ENCODE measurements around the gene OR6Q1. TPM values are rescaled to one million over a fixed set of nuclear protein-coding genes. Genes with fewer than 3 reads are reported as not detected.

OR6Q1 gene
- total RNA-seq, 1 donor from 2014 or later = not detected

- DNase-seq (ENCODE audit: low read depth in 2 of 2) = peak in 1 of 2 donors; percentile 22
These were observed 27.7 kb downstream of the OR6Q1 start for GRCh38 chr11:58058276-58059006.

GRCh38 chr11:58059007-58059350, 28.2 kb downstream of the OR6Q1 start:
- peak in 1 of 2 donors; percentile 68 for DNase-seq (ENCODE audit: low read depth in 2 of 2)

- DNase-seq (ENCODE audit: low read depth in 2 of 2) = no peak
These were observed 29.8 kb downstream of the OR6Q1 start for GRCh38 chr11:58060535-58060934.

- no peak for DNase-seq (ENCODE audit: low read depth in 2 of 2)
These were observed 30.4 kb downstream of the OR6Q1 start for GRCh38 chr11:58060939-58061672.

- no peak for DNase-seq (ENCODE audit: low read depth in 2 of 2)
These were observed 31.1 kb downstream of the OR6Q1 start for GRCh38 chr11:58061813-58062212.

GRCh38 chr11:58067685-58068084, 36.9 kb downstream of the OR6Q1 start:
- no peak for DNase-seq (ENCODE audit: low read depth in 2 of 2)

- DNase-seq (ENCODE audit: low read depth in 2 of 2) = no peak
These were observed 37.9 kb downstream of the OR6Q1 start for GRCh38 chr11:58068655-58069054.

GRCh38 chr11:58070585-58070984, 39.8 kb downstream of the OR6Q1 start:
- DNase-seq (ENCODE audit: low read depth in 2 of 2) = no peak

- DNase-seq (ENCODE audit: low read depth in 2 of 2) = no peak
These were observed 45.0 kb downstream of the OR6Q1 start for GRCh38 chr11:58075781-58076180.

Other genes starting within 250 kb of the OR6Q1 start
- not detected in 2 replicates for gene OR9Q1, start 7.1 kb upstream of the OR6Q1 start, total RNA-seq
- not detected in 2 replicates for gene OR9I1, start 94.6 kb downstream of the OR6Q1 start, total RNA-seq
- gene OR9Q2, start 158.1 kb downstream of the OR6Q1 start, total RNA-seq = not detected in 2 replicates
- not detected in 2 replicates for gene OR1S2, start 173.2 kb downstream of the OR6Q1 start, total RNA-seq
- gene OR1S1, start 181.8 kb downstream of the OR6Q1 start, total RNA-seq = not detected in 2 replicates
- not detected in 2 replicates for gene OR10Q1, start 198.0 kb downstream of the OR6Q1 start, total RNA-seq
- gene OR10W1, start 237.3 kb downstream of the OR6Q1 start, total RNA-seq = not detected in 2 replicates

Data from dermis microvascular lymphatic vessel endothelial cell (primary cell).